Natural killer cell treated with Interleukin-12 subunit alpha and Interleukin-12 subunit beta and Interleukin-15 and Interleukin-18, amount 100 ng/mL, for 72 hours (primary cell): ENCODE results near the gene MPZL1. TPM values are rescaled to one million over a fixed set of nuclear protein-coding genes. Genes with fewer than 3 reads are reported as not detected.
"Not testable (repeated sequence)": the region's sequence is repeated elsewhere in the genome, so short reads cannot be mapped to it uniquely, and the experiment has no call there.

Experiments used
- ATAC-seq, 2 donors: fragments of 150-1000 bp; cut with Tn5 transposase in 1 of 2; sonication (Bioruptor Pico), chemical (Tn5 transposase) in 1 of 2; 2 replicates each; pipeline ENCODE4 v1.10.0; 2021
- DNase-seq: peaks from one replicate; pipeline ENCODE4 v3.0.0; 2022; ENCODE audit warnings: low spot score
- H3K27ac Mint-ChIP-seq, 2 donors: 1 replicate in 1 of 2; 2 replicates in 1 of 2; pipeline ENCODE4 v1.8.0; 2022; ENCODE audit warnings: mixed read lengths in 2 of 2, mild to moderate bottlenecking in 1 of 2, moderate library complexity in 1 of 2
- H3K27me3 Mint-ChIP-seq, 2 donors: 1 replicate in 1 of 2; 2 replicates in 1 of 2; pipeline ENCODE4 v1.8.0; 2022; ENCODE audit warnings: mixed read lengths in 2 of 2
- H3K36me3 Mint-ChIP-seq: one replicate; pipeline ENCODE4 v1.8.0; 2022; ENCODE audit warnings: mixed read lengths
- H3K4me1 Mint-ChIP-seq, 2 donors: 1 replicate in 1 of 2; 2 replicates in 1 of 2; pipeline ENCODE4 v1.8.0; 2022; ENCODE audit warnings: low read depth in 2 of 2, mixed read lengths in 2 of 2, mild to moderate bottlenecking in 1 of 2
- H3K4me3 Mint-ChIP-seq: one replicate; pipeline ENCODE4 v1.8.0; 2022; ENCODE audit warnings: mixed read lengths
- H3K9me3 Mint-ChIP-seq: 2 replicates; pipeline ENCODE4 v1.8.0; 2022; ENCODE audit warnings: mixed read lengths
- total RNA-seq, 2 donors: library from RNA; stranded (reverse); gene quantifications; one replicate each; pipeline ENCODE4 v1.2.3, GENCODE V29; 2022

MPZL1 gene
- total RNA-seq, 2 donors from 2014 or later = 15.3 to 25.6 TPM

DNA sequence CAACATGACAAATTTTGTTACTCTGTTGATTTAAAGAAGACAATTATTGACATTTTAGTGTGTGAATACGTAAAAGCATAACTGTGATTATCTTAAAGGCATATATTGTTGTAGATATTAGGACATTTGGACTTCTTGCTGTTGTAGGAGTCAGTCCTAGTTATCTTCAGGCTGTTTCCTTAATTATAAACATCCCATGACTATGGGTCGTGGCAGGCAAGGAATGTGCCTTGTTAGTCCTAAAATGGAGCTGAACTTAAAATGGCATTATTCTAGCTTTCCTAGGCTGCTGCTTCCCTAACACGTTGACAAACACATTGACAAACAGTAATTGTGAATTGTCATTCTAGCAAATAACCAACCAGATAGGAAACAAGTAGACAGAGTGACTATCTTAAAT is 4.4 kb upstream of the MPZL1 start:
- Mint-ChIP-seq H3K4me1 (peaks cover 44 to 47% of the 10 kb centered on the region in 2 donors), H3K27me3 (peaks cover 0 to 9% of the 10 kb centered on the region in 2 donors), H3K4me3 (peak overlapping the region; percentile 96), H3K36me3 (no peaks in the 10 kb centered on the region), H3K27ac (peak overlapping the region; percentile 42 to 87), H3K9me3 (no peaks in the 10 kb centered on the region)
- no peak for ATAC-seq
- no peak for DNase-seq

DNA sequence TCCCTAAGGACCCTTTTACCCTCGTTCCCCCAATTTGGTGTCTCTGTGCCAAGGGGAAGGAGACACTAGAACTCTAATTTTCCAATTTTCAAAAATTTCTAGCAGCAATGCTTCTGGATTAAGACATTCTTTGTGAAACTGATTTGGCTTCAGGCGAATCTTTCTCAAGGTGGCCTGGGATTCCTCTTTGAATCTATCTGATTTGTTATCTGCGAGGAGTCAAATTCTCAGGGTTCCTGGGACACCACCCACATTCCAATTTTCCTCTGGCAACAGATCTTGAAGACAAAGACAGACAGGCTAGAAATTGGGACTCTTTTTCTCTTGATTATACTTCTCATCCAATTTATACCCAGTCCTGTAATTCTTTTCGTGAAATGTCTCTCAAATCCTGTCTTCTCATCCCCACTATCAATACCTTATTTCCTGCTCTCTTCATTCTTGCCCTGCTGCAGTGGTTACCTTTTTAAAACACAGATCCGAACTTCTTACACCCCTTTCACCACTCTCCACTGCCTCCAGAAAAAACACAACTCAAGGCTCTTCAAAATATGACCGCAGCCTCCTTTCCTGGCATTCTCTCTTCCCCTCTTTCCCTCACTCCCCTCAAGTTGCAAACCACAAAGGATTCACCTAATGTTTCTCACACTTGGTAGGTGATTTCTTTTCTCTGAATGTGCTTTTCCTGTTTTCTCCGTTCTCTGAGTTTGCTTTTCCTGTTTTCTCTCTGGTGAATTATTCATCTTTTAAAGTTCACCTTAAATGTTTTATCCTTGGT is 2.7 kb upstream of the MPZL1 start:
- Mint-ChIP-seq H3K9me3 (no peaks in the 10 kb centered on the region), H3K4me1 (peaks cover 35 to 48% of the 10 kb centered on the region in 2 donors), H3K27me3 (peaks cover 2 to 9% of the 10 kb centered on the region in 2 donors), H3K4me3 (no peak overlapping the region), H3K27ac (no peak overlapping the region), H3K36me3 (no peaks in the 10 kb centered on the region)
- DNase-seq (no peak), ATAC-seq (no peak)

DNA sequence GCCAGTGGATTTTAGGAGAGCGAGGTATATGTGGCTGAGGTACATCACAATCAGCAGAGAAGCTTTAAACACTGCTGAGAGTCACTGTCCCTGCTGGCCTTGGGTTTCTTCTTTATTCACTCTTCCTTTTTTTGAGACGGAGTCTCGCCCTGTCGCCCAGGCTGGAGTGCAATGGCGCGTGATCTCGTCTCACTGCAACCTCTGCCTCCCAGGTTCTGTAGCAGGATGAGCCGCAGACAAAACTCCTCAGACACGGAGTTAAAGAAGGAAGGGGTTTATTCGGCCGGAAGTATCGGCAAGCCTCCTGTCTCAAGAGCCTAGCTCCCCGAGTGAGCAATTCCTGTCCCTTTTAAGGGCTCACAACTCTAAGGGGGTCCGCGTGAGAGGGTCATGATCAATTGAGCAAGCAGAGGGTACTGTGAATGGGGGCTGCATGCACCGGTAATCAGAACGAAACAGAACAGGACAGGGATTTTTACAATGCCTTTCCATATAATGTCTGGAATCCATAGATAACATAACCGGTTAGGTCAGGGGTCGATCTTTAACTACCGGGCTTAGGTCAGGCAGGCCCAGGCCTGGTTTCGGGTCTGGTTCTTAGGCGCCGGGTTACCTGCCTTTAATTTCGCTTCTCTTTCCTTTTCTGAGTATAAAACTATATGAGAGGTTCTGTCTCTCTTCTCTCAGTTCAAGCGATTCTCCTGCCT is 1.9 kb upstream of the MPZL1 start:
- not testable (repeated sequence) for H3K36me3 Mint-ChIP-seq, ATAC-seq, H3K27ac Mint-ChIP-seq, H3K9me3 Mint-ChIP-seq, H3K4me3 Mint-ChIP-seq, DNase-seq
- Mint-ChIP-seq H3K4me1 (peaks cover 28 to 47% of the 10 kb centered on the region in 2 donors), H3K27me3 (peaks cover 10 to 13% of the 10 kb centered on the region in 2 donors)

DNA sequence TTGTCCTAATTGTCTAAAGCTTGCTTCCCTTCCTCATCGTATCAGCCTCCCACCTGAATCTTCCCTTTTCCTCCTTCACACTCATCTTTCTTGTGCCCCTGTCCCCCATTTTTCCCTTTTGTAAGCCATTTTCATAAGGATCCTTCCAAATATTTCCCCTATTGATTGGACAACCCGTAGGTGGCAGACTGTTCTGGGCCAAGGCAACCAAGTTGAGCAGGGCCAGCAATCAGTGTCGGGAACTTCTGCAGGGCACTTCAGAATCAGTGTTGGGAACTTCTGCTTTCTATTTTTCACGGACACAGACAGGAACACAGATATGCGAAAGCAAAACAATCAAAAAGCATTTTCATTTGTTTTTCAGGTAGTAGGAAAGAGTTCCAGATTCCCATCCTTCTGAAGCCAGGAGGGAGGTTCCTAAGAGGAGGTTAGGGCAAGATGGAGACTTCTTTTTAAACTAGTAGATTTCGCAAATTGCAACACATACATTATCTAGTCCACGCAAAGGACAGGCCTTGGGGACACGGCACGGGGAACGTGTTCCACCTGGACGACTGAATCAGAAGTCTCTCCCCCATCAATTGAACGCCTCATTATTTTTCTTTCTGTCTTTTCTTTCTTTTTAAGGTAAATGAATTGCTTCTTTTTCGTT is 691 bp upstream of the MPZL1 start:
- Mint-ChIP-seq H3K27ac (peak overlapping the region; percentile 59 to 83), H3K4me1 (peaks cover 19 to 35% of the 10 kb centered on the region in 2 donors), H3K27me3 (peaks cover 10 to 13% of the 10 kb centered on the region in 2 donors), H3K9me3 (no peaks in the 10 kb centered on the region), H3K4me3 (peak overlapping the region; percentile 94), H3K36me3 (no peaks in the 10 kb centered on the region)
- DNase-seq = no peak
- ATAC-seq = no peak

DNA sequence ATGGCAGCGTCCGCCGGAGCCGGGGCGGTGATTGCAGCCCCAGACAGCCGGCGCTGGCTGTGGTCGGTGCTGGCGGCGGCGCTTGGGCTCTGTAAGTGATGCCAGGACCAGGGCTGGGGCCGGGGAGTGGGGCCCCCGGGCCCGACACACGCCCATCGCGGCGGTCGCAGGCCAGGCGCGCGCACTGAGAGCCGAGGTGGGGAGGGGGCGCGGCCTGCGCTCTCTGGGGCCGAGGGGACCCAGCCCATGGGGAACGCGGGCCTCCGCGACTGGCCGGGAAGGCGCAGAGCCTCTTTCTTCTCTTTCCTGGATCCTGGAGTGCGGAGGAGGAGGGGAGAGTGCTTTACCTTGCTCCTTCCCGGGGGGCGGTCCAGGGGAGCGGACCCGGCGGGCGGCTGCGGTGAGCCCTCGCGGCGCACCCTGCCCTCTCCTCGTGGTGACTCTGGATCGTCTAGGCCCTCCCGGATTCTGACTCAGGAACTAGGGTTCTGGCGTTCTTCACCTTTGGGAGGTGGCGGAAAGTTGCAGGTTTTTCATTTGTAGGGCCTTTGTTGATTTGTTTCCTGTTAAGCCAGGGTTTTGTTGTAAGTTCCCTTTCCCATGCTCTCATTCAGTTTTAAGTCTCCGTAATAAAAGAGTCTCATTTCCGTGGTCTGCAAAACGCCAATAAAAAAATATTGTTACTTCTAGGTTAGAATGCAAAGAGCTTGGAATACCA is 529 bp downstream of the MPZL1 start:
- H3K36me3 Mint-ChIP-seq = no peaks in the 10 kb centered on the region

DNA sequence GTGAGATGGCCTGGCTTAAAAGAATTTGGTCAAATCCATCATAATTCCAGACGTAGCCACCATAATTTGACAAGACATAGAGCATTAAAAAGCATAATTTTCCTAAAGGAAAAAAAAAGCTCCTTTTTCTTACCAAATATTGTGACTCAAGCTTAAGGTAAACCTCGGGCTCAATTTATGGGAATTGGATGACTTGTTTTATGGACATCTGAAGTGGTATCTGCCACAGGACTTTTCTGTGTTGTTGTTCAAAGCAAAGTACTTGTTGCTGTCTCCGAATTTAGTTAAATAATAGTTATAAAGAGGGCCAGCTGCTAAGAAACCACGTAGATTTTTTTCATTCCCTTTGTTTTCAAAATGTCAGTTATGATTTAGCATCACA is 1.1 kb downstream of the MPZL1 start:
- Mint-ChIP-seq H3K4me1 (peaks cover 14 to 33% of the 10 kb centered on the region in 2 donors), H3K27ac (no peak overlapping the region), H3K4me3 (peak overlapping the region; percentile 72), H3K9me3 (no peaks in the 10 kb centered on the region), H3K27me3 (peaks cover 10 to 13% of the 10 kb centered on the region in 2 donors), H3K36me3 (no peaks in the 10 kb centered on the region)
- no peak for ATAC-seq
- DNase-seq = no peak

More for the DNA sequence above, 529 bp downstream of the MPZL1 start:
- ATAC-seq (peak; percentile 30 to 78), DNase-seq (peak; percentile 63)
- Mint-ChIP-seq H3K9me3 (no peaks in the 10 kb centered on the region), H3K27me3 (peaks cover 10 to 13% of the 10 kb centered on the region in 2 donors), H3K4me1 (peaks cover 14 to 33% of the 10 kb centered on the region in 2 donors), H3K27ac (peak overlapping the region; percentile 59 to 83), H3K4me3 (peak overlapping the region; percentile 94)

DNA sequence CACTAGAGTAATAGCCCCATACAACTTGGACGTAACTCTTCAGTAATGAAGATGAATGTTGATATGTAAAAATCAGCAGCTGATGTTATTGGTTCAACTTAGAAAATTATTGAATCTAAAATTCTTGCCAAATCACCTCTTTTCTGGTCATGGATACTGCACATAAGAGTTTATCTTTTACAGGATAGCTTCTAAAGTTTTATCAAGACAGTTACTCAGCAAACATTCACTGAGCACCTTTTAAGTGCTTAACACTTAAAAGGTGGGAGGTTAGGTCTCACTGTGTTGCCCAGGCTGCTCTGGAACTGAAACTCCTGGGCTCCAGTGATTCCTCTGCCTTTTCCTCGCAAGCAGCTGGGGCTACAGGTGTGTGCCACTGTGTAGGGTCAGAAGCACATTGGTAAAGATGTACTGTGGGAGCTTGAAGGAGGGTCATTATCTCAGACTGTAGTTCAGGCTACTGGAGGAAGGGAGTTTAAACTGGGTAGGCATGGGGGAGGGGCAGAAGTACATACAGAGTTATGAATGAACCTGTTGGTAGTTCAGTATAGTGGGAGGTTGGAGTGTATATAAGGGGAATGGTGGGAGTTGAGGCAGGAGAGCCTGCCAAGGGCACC is 2.0 kb downstream of the MPZL1 start:
- no peaks in the 10 kb centered on the region for H3K36me3 Mint-ChIP-seq
- H3K27ac Mint-ChIP-seq = no peak overlapping the region
- H3K4me1 Mint-ChIP-seq = peaks cover 14 to 33% of the 10 kb centered on the region in 2 donors
- ATAC-seq (no peak), DNase-seq (no peak)
- peaks cover 10 to 13% of the 10 kb centered on the region in 2 donors for H3K27me3 Mint-ChIP-seq
- H3K9me3 Mint-ChIP-seq = no peaks in the 10 kb centered on the region
- no peak overlapping the region for H3K4me3 Mint-ChIP-seq

DNA sequence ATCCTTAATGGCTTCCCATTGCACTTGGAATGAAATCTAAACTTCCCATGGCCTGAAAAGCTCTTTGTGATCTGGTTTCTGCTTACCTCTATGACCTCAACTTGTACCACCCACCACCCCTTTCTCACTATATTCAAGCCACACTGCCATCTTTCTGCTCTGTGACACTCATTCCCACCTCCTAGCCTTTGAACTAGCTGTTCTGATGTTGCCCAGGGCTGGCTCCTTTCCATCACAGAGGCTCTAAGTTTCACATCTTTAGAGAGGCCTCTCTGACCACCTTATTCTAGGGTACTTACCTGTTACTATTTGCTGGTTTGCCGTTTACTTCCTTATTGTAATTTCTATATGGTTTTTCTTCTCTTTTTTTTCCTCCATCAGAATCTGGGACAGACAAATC is 4.2 kb downstream of the MPZL1 start:
- Mint-ChIP-seq H3K9me3 (no peaks in the 10 kb centered on the region), H3K27me3 (peaks cover 6 to 10% of the 10 kb centered on the region in 2 donors), H3K27ac (no peak overlapping the region), H3K4me1 (peaks cover 9 to 22% of the 10 kb centered on the region in 2 donors), H3K4me3 (no peak overlapping the region), H3K36me3 (no peaks in the 10 kb centered on the region)
- ATAC-seq (no peak), DNase-seq (no peak)

DNA sequence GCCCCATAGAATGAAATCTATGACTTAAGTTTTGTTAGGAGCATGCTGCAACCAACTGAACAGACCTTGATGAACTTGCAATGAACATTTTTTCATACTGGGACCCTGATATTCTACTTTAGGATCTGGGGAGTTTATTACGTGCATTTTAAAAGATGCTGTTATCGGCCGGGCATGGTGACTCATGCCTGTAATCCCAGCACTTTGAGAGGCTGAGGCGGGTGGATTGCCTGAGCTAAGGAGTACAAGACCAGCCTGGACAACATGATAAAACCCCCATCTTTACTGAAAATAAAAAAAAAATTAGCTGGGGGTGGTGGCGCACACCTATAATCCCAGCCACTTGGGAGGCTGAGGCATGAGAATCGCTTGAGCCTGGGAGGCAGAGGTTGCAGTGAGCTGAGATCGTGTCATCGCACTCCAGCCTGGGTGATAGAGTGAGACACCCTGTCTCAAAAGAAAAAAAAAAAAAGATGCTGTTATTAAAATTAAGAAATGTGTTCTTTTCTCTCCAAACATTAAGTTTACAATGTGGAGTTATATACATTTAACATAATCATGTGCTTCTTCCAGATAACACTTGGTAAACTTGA is 7.1 kb downstream of the MPZL1 start:
- DNase-seq = no peak
- H3K27me3 Mint-ChIP-seq = peaks cover 4 to 9% of the 10 kb centered on the region in 2 donors
- no peak overlapping the region for H3K27ac Mint-ChIP-seq
- H3K4me3 Mint-ChIP-seq = no peak overlapping the region
- no peaks in the 10 kb centered on the region for H3K36me3 Mint-ChIP-seq
- ATAC-seq = no peak
- peaks cover 0 to 8% of the 10 kb centered on the region in 2 donors for H3K4me1 Mint-ChIP-seq
- H3K9me3 Mint-ChIP-seq = no peaks in the 10 kb centered on the region

DNA sequence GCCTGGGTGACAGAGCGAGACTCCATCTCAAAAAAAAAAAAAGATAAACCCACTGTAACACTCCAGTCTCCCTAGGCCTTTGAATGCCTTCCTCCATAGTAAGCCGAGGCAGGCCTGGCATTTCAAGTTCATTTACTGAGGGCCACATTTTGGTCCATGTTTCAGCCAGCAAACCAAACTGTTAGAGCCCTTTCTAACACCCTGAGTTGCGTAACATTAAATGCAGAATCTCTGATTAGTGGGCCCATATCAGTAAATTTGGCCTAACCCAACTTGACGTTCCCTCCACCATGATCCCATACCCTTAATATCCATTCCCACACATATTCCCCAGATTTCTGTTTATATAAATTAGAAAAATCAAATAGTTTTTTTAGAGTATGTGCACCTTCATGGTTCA is 12.4 kb downstream of the MPZL1 start:
- ATAC-seq (no peak), DNase-seq (no peak)
- Mint-ChIP-seq H3K36me3 (no peaks in the 10 kb centered on the region), H3K9me3 (no peaks in the 10 kb centered on the region), H3K27me3 (no peaks in the 10 kb centered on the region), H3K27ac (no peak overlapping the region), H3K4me3 (no peak overlapping the region), H3K4me1 (no peaks in the 10 kb centered on the region)

DNA sequence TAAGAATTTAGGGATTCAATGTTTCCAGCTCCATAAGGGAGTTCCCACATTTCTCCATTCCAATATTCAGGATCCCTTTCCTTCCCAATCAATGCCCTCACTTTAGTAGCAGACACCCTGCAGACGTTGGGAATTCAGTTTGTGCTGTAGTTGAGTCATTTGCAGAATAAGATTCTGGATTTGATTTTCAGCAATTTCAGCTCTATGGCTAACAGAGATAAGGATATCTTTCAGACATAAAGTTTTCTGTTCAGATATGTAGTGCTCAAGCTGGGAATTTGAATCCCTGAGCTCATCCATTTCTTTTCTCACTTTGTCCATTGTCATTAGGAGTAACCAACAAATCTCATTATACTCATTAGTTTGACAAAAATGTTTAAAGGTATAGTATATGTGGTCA is 13.1 kb downstream of the MPZL1 start:
- ATAC-seq = no peak
- Mint-ChIP-seq H3K27me3 (no peaks in the 10 kb centered on the region), H3K9me3 (no peaks in the 10 kb centered on the region)

DNA sequence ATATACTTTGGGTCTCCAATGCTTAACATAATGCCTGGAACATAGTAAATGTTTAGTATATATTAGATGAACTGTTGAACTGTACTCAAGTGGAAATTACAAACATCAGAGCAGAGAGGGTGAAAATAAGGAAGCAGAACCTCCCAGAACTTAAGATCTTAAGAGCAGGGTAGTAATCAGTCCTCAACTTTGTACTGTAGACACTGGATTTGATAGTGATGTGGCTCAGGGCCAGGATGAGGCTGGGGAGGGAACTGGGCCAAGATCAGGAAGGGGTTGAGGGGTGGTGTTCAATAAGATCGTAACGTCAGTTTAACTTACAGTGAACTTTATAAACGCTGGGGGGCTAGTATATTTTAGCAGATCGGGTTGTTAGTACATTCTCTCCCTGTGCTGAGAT is 15.4 kb downstream of the MPZL1 start:
- Mint-ChIP-seq H3K27ac (no peak overlapping the region), H3K4me1 (no peaks in the 10 kb centered on the region), H3K4me3 (no peak overlapping the region), H3K9me3 (no peaks in the 10 kb centered on the region), H3K36me3 (no peaks in the 10 kb centered on the region), H3K27me3 (peaks cover 0 to 8% of the 10 kb centered on the region in 2 donors)
- no peak for DNase-seq
- no peak for ATAC-seq

More for the DNA sequence above, 13.1 kb downstream of the MPZL1 start:
- Mint-ChIP-seq H3K27ac (no peak overlapping the region), H3K36me3 (no peaks in the 10 kb centered on the region), H3K4me3 (no peak overlapping the region), H3K4me1 (no peaks in the 10 kb centered on the region)
- DNase-seq = no peak

DNA sequence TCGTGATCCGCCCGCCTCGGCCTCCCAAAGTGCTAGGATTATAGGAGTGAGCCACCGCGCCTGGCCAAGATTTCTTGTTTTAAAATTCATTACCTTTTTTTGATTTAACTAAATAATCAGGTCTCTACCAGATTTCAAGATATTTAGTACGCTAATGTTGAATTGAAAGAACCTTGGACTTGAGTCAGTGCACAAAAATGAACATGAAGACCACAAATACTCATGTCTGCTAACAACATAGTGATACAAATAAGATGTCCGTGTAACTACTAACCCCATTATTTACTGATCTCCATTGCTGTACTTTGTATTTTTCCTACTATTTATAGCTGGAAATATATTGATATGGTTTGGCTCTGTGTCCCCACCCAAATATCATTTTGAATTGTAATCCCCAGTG is 16.4 kb downstream of the MPZL1 start:
- H3K4me1 Mint-ChIP-seq = no peaks in the 10 kb centered on the region
- H3K27me3 Mint-ChIP-seq = peaks cover 0 to 8% of the 10 kb centered on the region in 2 donors
- no peaks in the 10 kb centered on the region for H3K36me3 Mint-ChIP-seq
- H3K27ac Mint-ChIP-seq = no peak overlapping the region
- H3K9me3 Mint-ChIP-seq = no peaks in the 10 kb centered on the region
- ATAC-seq = no peak
- DNase-seq = no peak
- H3K4me3 Mint-ChIP-seq = no peak overlapping the region
